LNCaP clone FGC (cell line): ENCODE results near the gene SLC19A1.

Source experiments
- DNase-seq: peaks from one replicate; pipeline ENCODE4 v3.0.0-alpha.2; 2011; ENCODE audit warnings: low read depth
- H3K4me3 ChIP-seq: 2 replicates; pipeline ENCODE4 v1.5.1; 2011; ENCODE audit warnings: mild to moderate bottlenecking, low read depth, low read length, control low read depth
- CTCF ChIP-seq: IDR thresholded peaks from 2 replicates; pipeline ENCODE4 v1.5.1; 2012; ENCODE audit warnings: mild to moderate bottlenecking; ENCODE audit not compliant: control insufficient read depth, insufficient read depth; ENCODE audit errors: extremely low read depth

SLC19A1 gene

DNA sequence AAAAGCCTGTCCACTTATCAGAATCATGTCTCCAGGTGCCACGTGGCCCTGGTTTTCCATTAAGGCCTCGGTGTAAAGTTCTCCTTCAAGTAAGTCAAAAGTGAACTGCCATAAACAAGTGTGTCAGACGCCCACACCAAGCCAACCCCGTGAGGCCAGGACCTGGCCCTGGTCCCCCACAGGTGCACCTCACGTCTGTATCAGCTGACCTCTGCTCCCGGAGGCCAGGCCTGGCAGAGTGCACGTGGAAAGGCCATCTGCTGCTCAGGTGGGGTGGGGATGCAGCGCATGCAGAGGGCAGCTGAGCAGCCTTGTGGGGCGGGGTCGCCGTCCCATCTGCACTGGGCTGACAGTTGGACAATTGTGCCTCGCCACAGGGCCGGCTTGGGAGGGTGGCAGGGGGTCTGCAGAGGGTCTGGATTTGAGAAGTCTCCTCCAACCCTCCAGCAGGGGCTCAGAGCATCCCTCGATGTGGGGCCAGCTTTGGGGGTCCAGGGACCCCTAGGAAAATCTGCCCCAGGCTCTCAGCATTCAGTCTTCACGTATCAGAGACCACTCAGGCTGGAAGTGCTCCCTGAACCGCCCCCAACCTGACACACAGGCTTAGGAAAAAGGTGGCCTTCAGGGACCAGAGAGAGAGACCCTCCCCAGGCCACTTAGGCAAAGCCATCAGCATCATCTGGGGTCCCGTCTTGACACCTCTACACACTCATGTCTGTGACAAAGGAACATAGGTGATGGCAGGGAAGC is 3.0 kb downstream of the SLC19A1 start:
- no peak overlapping the region for H3K4me3 ChIP-seq
- DNase-seq, result no peak
- no peak for TF ChIP-seq CTCF

GRCh38 chr21:45538381-45539045 is 3.7 kb downstream of the SLC19A1 start:
- no peak overlapping the region for H3K4me3 ChIP-seq
- no peak for TF ChIP-seq CTCF
- no peak for DNase-seq

DNA sequence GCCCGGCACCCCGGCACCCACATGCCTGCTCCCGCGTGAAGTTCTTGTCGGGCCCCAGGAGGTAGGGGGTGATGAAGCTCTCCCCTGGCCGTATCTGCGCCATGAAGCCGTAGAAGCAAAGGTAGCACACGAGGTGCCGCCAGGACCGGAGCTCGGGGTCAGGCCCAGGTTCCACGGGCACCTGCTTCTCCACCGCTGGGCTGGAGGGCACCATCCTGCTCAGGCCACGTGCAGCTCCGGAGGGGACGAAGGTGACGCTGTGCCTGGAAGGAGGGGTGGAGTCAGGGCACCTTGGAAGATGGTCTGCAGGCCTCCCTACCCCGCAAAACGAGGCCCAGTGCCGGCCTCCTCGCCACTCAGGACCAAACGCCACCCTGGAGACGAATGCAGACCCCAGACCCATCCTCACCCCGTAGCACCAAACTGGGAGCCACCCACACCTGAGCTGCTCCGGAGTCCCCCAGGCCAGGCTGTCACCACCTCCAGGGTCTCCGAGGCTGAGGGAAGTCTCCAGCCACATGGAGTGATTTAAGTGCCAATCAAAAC is 4.4 kb downstream of the SLC19A1 start:
- no peak for DNase-seq
- TF ChIP-seq CTCF, result no peak
- no peak overlapping the region for H3K4me3 ChIP-seq

GRCh38 chr21:45537111-45537745 is 5.0 kb downstream of the SLC19A1 start:
- no peak overlapping the region for H3K4me3 ChIP-seq
- DNase-seq, result no peak
- TF ChIP-seq CTCF, result no peak

- TF ChIP-seq CTCF, result no peak
- H3K4me3 ChIP-seq, result no peak overlapping the region
- DNase-seq, result no peak
Observed at GRCh38 chr21:45536301-45537081, 5.7 kb downstream of the SLC19A1 start.

DNA sequence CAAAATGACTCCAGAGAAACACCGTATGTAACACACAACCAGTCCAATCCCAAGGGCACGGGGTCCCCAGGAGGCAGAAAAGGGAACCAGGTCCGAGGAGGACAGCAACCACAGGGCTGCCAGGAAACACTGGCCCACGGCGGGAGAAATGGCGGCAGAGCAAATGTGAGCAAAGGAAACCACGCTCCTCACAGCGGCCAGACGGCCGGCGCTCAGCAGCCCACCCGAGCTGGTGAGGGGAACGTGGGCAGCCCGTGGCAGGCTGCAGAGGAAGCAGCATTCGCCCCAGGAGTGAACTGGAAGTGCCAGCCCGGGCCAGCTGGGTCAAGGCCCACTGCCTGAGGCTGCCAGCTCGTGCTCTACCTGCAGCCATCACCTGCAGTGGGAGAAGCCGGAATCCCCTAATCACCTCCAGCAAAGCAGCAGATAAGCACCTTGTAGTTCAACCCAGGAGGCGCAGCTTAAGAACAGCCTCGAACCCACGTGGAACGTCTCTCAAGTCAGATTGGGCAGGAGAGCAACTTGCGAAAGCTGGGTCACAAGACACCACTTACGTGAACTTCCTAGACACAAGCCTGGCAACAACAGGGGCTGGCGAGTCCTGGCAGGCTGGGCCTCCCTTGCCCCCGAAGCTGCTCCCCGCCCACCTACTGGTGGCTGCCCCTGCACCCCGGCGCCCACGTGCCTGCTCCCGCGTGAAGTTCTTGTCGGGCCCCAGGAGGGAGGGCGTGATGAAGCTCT is 6.7 kb downstream of the SLC19A1 start:
- H3K4me3 ChIP-seq, result no peak overlapping the region
- TF ChIP-seq CTCF, result no peak
- no peak for DNase-seq
